Measurements from ENCODE around the gene PKD1L1. TPM values are rescaled to one million over a fixed set of nuclear protein-coding genes. Genes with fewer than 3 reads are reported as not detected.
A peak's percentile ranks its signal among the peaks of the same experiment; 100 is the strongest.

PKD1L1 gene
- total and polyA plus RNA-seq, 2 experiments from 2014 or later = 0.15 to 0.54 TPM

- TF ChIP-seq CTCF (IDR thresholded peaks at IDR 0.05; ENCODE audit: low read depth, low read length) = no peak
- DNase-seq (ENCODE audit: low read depth in 1 of 2, low spot score in 1 of 2) = no peak
- Histone ChIP-seq H3K4me3 (no peak overlapping the region), H3K27ac (no peak overlapping the region), H3K27me3 (no peaks in the 10 kb centered on the region), H3K4me1 (ENCODE audit: low read depth) (no peaks in the 10 kb centered on the region), H3K36me3 (no peaks in the 10 kb centered on the region), H3K9me3 (ENCODE audit: low read depth) (no peaks in the 10 kb centered on the region)
These were observed 201.8 kb downstream of the PKD1L1 start for GRCh38 chr7:47746468-47746867.

GRCh38 chr7:47744883-47745282, 203.4 kb downstream of the PKD1L1 start:
- H3K27me3 ChIP-seq = no peaks in the 10 kb centered on the region
- no peaks in the 10 kb centered on the region for H3K36me3 ChIP-seq
- H3K27ac ChIP-seq = no peak overlapping the region
- no peak for TF ChIP-seq CTCF (IDR thresholded peaks at IDR 0.05; ENCODE audit: low read depth, low read length)
- H3K4me1 ChIP-seq (ENCODE audit: low read depth) = no peaks in the 10 kb centered on the region
- no peaks in the 10 kb centered on the region for H3K9me3 ChIP-seq (ENCODE audit: low read depth)
- no peak overlapping the region for H3K4me3 ChIP-seq
- DNase-seq (ENCODE audit: low read depth in 1 of 2, low spot score in 1 of 2) = no peak

DNA sequence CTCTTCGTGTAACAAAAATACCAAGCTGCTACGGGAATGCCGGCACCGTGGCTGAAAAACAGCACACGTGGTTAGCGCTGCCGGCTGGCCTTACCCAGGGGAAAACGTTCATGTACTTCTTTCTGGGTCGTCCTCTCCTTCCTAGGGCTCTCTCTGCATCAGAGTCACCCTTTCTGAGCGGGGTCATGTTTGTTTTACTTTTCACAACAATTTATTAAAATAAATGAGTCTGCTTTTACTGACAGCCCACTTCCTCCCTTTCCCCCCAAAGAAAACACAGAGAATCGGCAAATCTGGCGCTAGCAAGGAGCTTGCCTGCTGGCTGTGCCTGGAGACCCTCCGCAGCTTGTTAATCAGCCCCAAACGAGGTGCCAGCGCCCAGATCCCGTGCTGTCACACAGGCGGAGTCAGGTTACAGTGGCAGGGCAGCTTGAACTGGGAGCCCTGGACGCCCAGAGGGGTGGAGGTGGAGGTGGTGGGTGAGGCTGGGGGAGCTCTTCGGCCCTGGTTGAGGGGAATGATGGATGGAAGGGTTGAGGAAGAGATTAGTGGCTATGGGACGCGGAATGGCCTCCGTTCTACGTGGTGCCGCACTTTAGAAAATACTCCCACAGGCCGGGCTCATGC, 204.2 kb downstream of the PKD1L1 start:
- no peaks in the 10 kb centered on the region for H3K9me3 ChIP-seq (ENCODE audit: low read depth)
- no peak for TF ChIP-seq CTCF (IDR thresholded peaks at IDR 0.05; ENCODE audit: low read depth, low read length)
- no peaks in the 10 kb centered on the region for H3K27me3 ChIP-seq
- no peaks in the 10 kb centered on the region for H3K36me3 ChIP-seq
- no peak overlapping the region for H3K4me3 ChIP-seq
- peak; percentile 39 to 43 for DNase-seq (ENCODE audit: low read depth in 1 of 2, low spot score in 1 of 2)
- no peaks in the 10 kb centered on the region for H3K4me1 ChIP-seq (ENCODE audit: low read depth)
- no peak overlapping the region for H3K27ac ChIP-seq

- H3K4me3 ChIP-seq = no peak overlapping the region
- no peaks in the 10 kb centered on the region for H3K27me3 ChIP-seq
- no peaks in the 10 kb centered on the region for H3K4me1 ChIP-seq (ENCODE audit: low read depth)
- no peak for TF ChIP-seq CTCF (IDR thresholded peaks at IDR 0.05; ENCODE audit: low read depth, low read length)
- H3K9me3 ChIP-seq (ENCODE audit: low read depth) = no peaks in the 10 kb centered on the region
- no peak for DNase-seq (ENCODE audit: low read depth in 1 of 2, low spot score in 1 of 2)
- no peak overlapping the region for H3K27ac ChIP-seq
- no peaks in the 10 kb centered on the region for H3K36me3 ChIP-seq
These were observed 206.3 kb downstream of the PKD1L1 start for GRCh38 chr7:47741984-47742383.

- no peaks in the 10 kb centered on the region for H3K27me3 ChIP-seq
- H3K36me3 ChIP-seq = no peaks in the 10 kb centered on the region
- no peaks in the 10 kb centered on the region for H3K4me1 ChIP-seq (ENCODE audit: low read depth)
- H3K9me3 ChIP-seq (ENCODE audit: low read depth) = no peaks in the 10 kb centered on the region
- no peak overlapping the region for H3K27ac ChIP-seq
- no peak for TF ChIP-seq CTCF (IDR thresholded peaks at IDR 0.05; ENCODE audit: low read depth, low read length)
- DNase-seq (ENCODE audit: low read depth in 1 of 2, low spot score in 1 of 2) = no peak
- H3K4me3 ChIP-seq = no peak overlapping the region
These were observed 208.4 kb downstream of the PKD1L1 start for GRCh38 chr7:47739891-47740290.
